GM18907 (cell line): Measurements from ENCODE around the gene FAM111B.
A peak's percentile ranks its signal among the peaks of the same experiment; 100 is the strongest.
"Not testable (repeated sequence)": the region's sequence is repeated elsewhere in the genome, so short reads cannot be mapped to it uniquely, and the experiment has no call there.

Experiments used
- ATAC-seq: cut with Tn5 transposase; IDR thresholded peaks from one replicate; pipeline ENCODE4 v1.9.1; 2021; ENCODE audit warnings: mild to moderate bottlenecking, moderate library complexity; ENCODE audit not compliant: unreplicated experiment

The FAM111B gene

DNA sequence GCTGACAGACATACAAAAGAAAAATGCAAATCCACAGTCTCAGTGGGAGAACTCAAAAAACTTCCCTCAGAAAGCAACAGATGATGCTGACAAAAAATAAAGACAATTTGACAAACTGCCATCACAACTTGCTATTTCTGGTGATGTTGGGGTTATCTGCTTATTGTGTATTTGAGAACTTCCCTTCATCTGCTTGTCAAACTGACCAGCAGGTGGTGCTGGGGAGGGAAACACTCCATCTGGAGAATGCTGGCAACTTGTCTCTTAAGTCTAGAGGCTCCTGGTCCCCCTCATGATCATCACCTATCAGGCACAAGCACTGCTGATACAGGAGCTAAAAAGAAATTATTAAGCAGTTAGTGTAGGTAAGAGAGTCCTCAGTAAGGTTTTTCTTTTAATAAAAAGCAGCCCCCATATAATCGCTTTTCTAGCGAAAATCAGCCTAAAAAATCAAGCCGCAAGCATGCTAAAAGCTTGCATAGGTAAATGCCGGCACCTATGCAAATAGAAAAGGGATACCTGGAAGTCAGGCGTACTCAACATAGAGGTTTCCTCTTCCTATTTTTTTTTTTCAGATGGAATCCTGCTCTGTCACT lies 9.8 kb upstream of the FAM111B start:
- ATAC-seq: peak; percentile 37

DNA sequence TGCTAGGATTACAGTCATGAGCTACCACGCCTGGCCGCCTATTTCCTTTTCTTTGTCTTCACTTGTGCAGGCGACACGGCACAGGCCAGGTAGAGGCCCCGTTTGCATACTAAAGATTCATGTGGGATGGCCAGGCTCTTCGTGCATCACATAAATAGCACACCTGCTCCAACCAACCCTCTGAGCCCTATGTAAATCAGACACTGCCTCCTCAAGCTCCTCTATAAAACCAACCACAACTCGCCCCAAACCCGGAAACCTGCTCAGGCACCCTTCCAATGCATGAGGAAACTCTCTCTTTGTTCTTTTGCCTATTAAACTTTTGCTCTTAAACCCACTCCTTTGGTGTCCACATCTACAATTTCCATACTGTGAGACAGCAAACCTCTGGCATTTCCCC lies 9.1 kb upstream of the FAM111B start:
- not testable (repeated sequence) for ATAC-seq

DNA sequence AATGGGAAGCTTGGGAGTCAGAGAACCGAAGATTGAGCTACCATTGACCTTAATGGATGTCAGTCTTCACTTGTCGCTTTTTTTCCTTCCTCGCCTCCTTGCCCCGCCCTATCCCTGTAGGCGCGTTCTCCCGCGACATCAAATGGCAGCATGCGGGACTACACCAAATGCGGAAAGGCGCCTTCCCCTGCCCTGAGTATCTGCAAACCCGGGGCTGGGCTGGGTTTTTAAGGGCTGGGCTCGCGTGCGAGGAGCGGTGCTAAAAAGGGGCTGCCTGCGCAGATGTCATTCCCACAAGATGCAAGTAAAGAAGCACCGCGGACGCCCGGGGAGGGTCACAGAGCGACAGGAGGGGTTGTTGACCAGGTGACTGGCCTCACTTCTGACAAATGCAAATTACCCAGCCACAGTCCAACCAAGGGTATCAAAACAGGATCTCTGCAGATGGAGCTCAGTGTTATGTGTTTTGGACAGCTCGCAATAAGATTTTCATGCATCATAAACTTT lies 4.7 kb upstream of the FAM111B start:
- peak; percentile 76 for ATAC-seq

DNA sequence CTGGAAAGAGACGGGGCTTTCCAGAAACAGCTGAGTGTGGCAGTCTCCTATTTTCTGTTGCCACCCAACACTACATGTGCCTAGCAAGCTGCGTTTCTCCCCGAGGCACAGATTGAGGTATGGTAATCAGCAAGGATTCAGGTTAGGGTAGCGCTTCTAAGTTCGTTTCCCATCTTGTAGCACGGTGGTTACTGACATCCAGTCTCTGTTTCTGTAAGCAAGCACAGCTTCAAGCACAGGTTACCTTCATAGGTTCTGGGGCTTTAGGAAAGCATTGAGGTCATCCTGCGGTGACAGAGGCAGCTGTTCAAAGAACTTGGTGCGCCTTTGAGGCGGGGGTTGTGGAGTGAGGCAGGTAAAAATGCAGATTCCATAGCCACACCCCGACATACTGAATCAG lies 684 bp downstream of the FAM111B start:
- ATAC-seq: peak; percentile 48

DNA sequence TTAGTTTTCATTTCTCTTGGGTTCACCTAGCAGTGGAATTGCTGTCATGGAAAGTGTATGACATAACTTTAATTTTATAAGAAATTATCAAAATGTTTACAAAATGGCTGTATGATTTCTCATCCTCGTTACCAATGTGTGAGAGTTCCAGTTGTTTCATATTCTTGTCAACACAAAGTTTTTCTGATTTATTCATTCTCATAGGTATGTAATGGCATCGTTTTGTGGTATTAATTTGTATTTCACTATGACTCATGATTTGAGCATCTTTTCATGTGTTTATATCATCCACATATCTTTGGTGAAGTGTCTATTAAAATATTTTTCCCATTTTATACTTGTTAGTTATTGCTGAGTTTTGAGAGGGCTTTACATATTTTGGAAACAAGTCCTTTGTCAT lies 5.5 kb downstream of the FAM111B start:
- no peak for ATAC-seq

DNA sequence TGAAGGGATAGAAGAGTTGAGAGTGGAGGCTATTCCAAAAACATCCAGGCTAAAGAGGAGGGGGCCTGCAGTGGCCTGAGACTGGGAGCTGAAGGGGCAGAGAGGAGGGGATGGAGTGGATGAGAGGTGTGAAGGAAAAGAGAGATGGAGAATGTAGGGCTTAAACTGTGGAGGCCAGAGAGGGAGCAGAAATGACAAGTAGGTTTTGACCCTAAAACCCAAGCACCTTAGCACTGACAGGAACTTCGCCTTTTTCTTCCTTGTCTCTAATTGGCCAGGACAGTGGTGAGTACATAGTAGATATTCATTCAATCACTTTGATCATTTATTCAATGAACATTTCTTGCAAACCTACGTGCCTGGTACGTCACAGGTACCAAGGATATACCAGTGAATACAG lies 7.3 kb downstream of the FAM111B start:
- no peak for ATAC-seq

DNA sequence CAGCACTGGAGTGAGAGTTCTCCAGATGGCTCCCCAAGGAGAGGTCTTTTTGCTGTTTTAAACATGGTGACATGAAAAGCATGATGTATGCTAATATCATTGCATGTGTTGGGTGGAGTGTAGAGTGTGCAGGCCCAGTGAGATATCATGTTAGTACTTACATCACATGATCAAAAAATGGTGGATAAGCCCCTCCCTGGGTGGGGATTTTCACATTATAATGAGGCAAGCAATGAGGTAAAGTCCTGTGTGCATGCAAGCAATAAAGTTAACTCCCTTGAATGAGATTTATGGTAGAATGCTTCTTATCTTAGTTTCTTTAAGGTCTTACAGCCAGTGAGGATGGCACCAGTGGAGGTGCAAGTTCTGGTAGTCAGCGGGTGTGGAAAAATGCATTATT lies 8.5 kb downstream of the FAM111B start:
- ATAC-seq: no peak

DNA sequence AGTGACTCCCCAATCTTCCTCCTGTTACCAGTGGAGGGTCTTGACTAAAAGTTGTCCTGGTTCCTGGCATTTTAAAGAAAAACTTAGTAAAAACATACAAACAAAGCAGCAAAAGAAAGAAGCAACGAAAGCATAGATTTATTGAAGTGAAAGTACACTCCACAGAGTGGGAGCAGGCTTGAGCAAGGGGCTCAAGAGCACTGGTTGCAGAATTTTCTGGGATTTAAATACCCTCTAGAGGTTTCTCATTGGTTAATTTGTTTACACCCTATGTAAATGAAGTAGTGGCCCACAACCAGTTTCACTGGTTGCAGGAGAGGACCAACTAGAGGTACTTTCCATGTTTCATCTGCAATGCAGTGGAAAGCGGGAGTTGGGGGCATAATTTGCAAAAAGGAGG lies 10.7 kb downstream of the FAM111B start:
- ATAC-seq: no peak

DNA sequence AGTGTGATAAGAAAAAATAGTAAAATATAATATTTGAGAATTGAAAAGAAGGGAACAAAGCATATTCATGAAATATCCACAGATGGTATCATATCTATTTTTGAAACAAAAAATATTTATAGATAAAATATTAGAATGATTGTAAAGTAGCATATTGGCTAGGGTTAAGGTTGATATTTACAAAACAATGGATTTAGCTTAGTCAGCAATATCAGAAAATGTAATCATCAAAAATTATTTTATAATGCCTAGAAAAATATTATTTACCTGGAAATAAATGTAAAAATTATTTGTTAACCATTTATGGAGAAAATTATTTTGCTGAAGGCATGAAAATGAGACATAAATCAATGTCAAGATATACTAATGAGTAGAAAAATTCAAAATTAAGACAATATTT lies 12.8 kb downstream of the FAM111B start:
- ATAC-seq: no peak

DNA sequence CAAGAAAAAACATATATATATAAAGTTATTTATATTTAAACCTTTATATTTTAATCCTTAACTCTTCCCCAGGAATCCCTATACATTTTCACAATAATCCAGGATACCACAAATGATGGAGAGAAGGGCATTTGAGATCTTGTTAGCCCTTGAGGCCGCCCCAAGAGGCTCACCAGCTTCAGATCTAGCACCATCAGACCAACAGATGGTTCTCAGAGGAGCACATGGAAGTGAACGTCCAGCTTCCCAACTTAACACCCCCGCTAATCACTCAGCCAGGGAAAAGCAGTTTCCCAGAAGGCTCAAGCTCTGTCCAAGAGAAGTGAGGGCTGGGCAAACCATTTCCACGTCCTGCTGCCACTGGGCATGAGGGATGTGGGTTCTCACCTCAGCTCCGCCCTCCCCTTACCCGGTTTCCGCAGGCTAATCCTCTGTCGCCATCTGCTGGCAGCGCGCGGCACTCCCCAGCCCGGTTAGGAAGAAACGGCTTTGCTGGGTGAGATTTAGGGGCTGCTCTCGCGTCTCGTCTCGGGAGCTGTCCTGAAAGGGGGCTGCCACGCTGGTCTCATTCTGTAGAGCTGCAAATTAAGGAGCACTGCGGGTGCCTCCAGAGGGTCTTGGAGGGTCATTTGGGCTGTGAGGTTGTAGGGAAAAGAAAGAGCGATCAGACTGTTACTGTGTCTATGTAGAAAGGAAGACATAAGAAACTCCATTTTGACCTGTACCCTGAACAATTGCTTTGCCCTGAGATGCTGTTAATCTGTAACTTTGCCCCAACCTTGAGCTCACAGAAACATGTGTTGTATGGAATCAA lies 28.8 kb downstream of the FAM111B start:
- ATAC-seq: peak; percentile 97

DNA sequence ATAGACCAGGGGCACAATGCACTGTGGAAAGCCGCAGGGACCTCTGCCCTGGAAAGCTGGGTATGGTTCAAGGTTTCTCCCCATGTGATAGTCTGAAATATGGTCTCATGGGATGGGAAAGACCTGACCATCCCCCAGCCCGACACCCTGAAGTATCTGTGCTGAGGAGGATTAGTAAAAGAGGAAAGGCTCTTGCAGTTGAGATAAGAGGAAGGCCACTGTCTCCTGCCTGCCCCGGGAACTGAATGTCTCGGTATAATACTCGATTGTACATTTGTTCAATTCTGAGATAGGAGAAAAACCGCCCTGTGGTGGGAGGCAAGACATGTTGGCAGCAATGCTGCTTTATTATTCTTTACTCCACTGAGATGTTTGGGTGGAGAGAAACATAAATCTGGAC lies 29.5 kb downstream of the FAM111B start:
- not testable (repeated sequence) for ATAC-seq

DNA sequence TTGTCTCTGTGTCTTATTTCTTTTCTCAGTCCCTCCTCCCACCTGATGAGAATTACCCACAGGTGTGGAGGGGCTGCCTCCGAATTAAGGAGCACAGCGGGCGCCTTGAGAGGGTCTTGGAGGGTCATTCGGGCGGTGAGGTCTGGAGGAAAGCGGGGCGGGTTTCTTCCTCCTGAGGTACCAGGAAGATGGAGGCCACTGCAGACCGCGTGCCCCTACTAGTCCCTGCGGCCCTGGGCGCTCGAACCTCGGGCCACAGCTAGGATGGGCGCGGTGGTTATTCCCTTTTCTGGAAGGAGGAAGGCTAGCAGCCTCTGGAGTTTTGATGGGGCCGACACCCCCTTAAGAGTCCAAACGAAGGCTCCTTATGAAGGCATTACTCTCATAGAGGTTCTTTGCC lies 30.2 kb downstream of the FAM111B start:
- no peak for ATAC-seq

DNA sequence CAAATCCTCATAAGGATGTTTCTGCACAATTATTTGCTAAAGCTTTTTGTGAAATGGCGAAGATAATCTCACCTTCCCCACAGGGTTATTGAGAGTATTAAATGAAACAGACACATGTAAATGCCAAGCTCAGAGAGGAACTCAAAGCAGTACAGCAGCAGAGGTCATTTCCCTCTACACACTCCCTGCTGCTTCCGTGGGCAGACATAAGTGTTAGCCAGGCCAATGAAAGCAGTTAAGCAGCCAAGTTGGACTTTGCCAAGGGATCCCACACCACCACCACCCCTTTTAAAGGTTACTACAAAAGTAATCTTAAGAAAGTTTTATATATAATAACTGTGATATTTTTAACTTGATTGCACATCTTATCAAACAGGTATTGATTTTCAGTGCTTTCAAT lies 31.6 kb downstream of the FAM111B start:
- ATAC-seq: no peak

DNA sequence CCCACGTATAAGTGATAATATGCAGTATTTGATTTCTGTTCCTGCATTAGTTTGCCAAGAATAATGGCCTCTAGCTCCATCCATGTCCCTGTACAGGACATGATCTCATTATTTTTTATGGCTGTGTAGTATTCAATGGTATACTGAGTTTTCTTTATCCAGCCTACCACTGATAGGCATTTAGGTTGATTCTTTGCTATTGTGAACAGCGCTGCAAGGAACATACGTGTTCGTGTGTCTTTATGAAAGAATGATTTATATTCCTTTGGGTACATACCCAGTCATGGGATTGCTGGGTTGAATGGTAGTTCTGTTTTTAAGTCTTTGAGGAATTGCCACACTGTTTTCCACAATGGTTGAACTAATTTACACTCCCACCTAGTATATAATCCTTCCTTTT lies 34.2 kb downstream of the FAM111B start:
- ATAC-seq: no peak

DNA sequence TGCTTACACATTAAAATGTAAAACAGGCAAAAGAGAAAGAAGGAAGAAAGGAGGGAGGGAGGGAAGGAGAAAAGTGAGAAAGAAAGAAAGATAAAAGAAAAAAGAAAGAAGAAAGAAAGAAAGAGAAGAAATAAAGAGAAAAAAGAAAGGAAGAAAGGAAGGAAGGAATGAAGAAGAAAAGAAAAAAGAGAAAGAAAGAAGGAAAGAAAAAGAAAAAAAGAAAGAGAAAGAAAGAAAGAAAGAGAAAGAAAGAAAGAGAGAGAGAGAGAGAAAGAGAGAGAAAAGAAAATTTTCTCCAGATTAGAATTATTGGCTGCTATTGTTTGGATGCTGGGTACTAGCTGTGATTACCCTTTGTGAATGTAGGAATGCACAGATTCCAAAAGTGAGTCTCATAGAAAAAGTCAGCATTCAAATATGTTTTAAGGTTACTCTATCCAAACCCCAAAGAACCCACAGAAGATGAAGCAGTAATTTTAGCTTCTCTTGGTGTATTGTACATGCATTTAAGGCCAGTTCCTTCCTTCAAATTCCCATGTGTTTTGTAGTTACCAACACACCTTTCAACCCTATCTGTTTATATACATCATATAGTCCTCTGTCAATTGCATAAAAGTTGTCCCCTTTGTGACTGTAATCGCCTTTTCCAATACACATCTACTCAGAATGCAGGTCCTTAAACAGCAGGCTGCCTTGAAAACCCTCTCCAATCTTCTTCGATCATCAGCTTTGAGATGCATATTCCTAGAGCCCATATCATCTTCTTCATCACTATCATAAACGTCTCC lies 34.8 kb downstream of the FAM111B start:
- ATAC-seq: no peak

DNA sequence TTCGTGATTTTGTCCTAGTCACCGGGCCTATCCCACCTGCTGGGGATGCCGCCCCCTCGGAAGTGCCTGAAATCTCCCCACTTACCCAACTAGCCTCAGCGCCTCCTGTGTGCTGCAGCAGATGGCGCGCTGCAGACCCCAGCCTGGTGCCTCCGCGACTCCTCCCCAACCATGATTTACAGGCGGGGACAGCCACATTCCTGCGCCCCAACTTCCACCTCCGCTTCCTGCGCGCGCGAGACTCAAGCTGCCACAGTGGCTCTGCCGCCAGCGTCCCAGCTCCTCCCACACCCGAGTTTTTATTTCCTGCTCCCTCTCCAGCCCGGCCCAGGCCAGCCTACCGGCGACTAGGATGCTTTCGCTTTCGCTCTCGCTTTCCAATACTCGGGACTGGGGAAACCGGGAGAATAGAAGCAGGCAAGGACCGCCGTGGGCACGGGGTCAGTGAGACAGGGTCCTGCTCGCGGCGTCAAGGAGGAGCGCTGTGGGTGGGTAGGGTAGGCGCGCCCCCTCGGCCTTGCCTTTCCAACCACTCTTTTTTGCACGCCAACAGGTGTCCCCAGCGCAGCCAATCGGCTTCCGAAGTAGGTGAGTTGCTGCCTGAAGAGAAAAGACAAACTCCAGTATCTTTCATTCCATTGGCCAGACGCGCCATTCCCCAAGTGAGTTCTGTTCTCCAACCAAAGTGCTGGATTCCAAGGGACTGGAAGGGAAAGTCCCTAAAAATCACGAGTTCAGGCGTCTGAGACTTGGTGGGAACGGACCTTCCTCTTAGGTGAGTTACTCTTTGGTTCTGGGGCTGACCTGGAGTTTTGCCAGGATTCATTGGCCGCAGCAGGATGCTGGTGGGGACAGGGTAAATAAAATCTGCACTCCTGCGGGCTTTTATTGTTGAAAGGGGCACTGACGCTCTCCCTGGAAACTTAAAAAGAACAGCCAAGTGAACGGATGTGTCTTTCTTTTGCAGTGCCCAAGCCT lies 35.8 kb downstream of the FAM111B start, which contains the start of gene FAM111A:
Gene FAM111A (plus strand): TSS at position 327 of the 978 bp plus-strand sequence. CDS start 6,017 bp downstream, outside the sequence.
- ATAC-seq: peak; percentile 82

DNA sequence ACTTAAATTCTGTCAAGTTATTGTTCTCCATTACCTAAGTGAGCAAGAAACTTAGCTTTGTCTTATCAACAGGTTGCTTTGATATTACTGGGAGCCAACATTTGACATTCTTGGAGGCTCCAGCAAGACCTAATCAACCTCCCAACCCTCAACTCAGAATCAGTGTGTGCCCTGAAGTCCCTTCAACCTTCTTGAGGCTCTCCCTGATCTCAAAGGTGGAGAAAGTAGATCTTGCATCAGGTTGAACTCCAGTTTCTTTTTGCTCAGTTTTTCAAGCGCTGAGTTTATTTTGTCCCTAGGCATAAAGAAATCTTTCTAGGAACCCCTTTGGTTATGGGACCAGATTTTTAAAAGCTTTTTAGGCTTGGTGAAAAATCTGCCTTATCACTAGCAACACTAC lies 37.1 kb downstream of the FAM111B start:
- ATAC-seq: no peak

DNA sequence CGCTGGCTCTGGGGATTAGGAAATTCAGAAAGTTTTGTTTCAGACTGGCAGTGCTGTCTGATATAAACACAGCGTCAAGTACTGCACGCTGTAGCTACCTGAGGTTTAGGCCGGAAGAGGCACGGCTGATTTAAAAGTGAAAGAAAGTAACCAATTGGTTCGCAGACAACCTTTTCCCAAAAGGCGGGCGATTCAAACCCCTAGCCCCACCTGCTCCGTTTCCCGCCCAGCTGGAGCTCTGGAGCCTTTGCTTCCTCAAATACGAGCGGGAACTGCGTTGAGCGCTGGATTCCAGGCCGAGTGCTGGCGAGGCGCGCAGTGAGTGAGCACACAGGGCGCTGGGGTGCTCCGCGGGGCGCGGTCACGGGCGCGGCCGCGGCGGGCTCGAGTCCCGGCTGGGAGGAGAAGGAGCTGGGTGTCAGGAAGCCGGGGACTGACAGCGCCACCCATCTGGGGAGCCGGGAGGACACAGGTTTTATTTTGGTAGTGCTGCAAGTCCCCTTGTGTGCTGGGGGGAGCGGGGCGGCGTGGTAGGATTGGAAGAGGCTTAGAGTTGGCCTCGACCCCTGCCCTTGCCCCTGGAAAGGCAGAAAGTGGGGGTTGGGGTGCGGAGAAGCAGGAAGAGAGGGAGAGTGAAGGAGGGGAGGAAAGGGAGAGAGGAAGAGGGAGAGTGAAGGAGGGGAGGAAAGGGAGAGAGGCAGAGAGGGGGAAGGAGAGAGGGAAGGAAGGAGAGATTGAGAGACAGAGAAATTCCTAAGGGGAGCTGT lies 37.7 kb downstream of the FAM111B start:
- peak; percentile 68 for ATAC-seq

DNA sequence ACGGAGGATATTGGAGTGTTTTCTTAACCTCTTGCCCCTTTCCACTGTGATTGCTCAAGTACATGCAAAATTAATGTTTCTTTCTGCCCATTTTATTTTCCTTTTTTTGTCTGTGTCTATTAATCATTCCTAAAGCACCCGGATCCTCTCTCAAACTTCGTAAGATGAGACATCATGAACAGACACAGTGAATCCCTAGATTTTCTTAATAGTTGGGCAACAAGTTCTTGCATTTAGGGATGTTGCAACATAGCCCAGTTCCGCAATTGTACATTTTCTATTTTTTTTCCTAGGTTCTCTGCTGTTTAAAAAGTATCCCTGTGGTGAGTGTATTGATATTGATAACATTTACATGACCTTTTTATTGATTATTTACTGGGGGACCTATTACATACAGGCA lies 38.5 kb downstream of the FAM111B start:
- no peak for ATAC-seq

DNA sequence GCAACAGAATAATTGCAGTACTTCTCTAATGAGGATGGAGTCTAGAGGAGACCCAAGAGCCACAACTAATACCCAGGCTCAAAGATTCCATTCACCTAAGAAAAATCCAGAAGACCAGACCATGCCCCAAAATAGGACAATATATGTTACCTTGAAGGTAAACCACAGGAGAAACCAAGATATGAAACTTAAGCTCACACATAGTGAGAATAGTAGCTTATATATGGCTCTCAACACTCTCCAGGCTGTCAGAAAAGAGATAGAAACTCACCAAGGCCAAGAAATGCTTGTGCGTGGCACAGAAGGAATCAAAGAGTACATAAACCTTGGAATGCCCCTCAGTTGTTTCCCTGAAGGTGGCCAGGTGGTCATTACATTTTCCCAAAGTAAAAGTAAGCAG lies 44.7 kb downstream of the FAM111B start:
- ATAC-seq: peak; percentile 52
